ENCODE measurements around the gene CALHM1. TPM values are rescaled to one million over a fixed set of nuclear protein-coding genes. Genes with fewer than 3 reads are reported as not detected.

Gene CALHM1
- total and polyA plus RNA-seq, 2 of the 8 experiments (the other 6 are each of a cell fraction or from before 2014, with no cell fraction given), result 0.29 to 0.34 TPM

DNA sequence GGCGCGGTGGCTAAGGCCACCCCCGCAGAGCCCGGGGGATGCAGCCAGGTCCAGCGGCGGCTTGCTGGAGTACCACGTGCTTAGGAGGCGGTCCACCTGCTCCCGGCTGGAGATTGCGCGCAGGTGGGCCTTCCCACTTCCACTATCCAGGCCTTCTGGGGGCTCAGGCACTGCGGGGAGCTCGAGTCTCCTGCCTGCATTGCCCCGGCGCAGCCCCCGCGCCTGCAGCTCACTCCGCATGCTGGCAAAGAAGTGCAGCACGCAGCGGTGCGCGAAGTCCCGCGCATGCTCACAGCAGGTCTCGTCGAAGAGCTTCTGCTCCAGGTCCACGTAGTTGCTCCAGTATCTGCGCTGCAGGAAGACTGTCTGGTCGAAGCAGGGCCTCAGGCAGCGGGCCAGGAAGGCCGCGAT, 14.6 kb upstream of the CALHM1 start:
- H3K9me3 ChIP-seq (ENCODE audit: insufficient read depth in 2 of 2, low read depth in 1 of 2, low read length in 1 of 2), result no peaks in the 10 kb centered on the region
- H4K20me1 ChIP-seq (replicated peaks in 1 of 2; ENCODE audit: control insufficient read depth in 1 of 2, insufficient read depth in 2 of 2, low read length in 2 of 2), result no peaks in the 10 kb centered on the region
- H3K56ac ChIP-seq (replicated peaks; ENCODE audit: insufficient read length, low read depth, low read length), result no peak overlapping the region
- POLR2A ChIA-PET (ENCODE audit: partially characterized antibody), result interaction anchor here (1.6 to 1.8 kb wide), 2 partner anchors 18 to 21 kb away, joined by 3 to 4 read pairs; partner anchors contain the start of gene CALHM2
- peak overlapping the region; percentile 9; the same call in 1 of the 2 replicates for H4K8ac ChIP-seq (ENCODE audit: extremely low read depth, insufficient read depth, low read length)
- H3K36me3 ChIP-seq (ENCODE audit: control insufficient read depth in 2 of 4, insufficient read depth in 4 of 4, low read length in 3 of 4), result no peaks in the 10 kb centered on the region
- no peak overlapping the region for H3K18ac ChIP-seq (ENCODE audit: extremely low read depth, low read length)
- no peak overlapping the region for H2BK120ac ChIP-seq (replicated peaks; ENCODE audit: low read depth, low read length)
- no peak overlapping the region for H2BK5ac ChIP-seq (ENCODE audit: low read depth, low read length)
- no peak overlapping the region for H3K14ac ChIP-seq (ENCODE audit: insufficient read length)
- no peak overlapping the region for H2AFZ ChIP-seq (ENCODE audit: low read length)
- H3K79me1 ChIP-seq (ENCODE audit: low read depth, low read length), result no peaks in the 10 kb centered on the region
- H3K23me2 ChIP-seq (ENCODE audit: low read depth, low read length), result peaks cover 4% of the 10 kb centered on the region; the same call in 1 of the 2 replicates
- H3K4me3 ChIP-seq (ENCODE audit: extremely low read depth in 1 of 4, insufficient read depth in 2 of 4, low read depth in 3 of 4, low read length in 4 of 4), result no peak overlapping the region
- 96% methylated on average over 32 of the region's 32 CpGs; no CpG with 5 or more reads in 1 of the 2 experiments for WGBS, 2 experiments (ENCODE audit: extremely low coverage in 1 of 2, insufficient coverage in 1 of 2, insufficient read length in 1 of 2, insufficient replicate concordance in 2 of 2, low coverage in 1 of 2, low lambda C conversion rate in 2 of 2, missing lambda C conversion rate in 1 of 2)
- no peaks in the 10 kb centered on the region; a peak in 2 of 7 replicates for H3K27me3 ChIP-seq (replicated peaks in 1 of 4; ENCODE audit: control insufficient read depth in 3 of 4, extremely low read depth in 1 of 4, insufficient read depth in 3 of 4, low read length in 3 of 4)
- peak overlapping the region; percentile 44 for H4K91ac ChIP-seq (replicated peaks; ENCODE audit: insufficient read length, low read length)
- H3K9ac ChIP-seq (replicated peaks in 1 of 4; ENCODE audit: extremely low read depth in 1 of 4, low read depth in 3 of 4, low read length in 3 of 4), result no peak overlapping the region
- H2BK12ac ChIP-seq (ENCODE audit: low read depth, low read length), result no peak overlapping the region
- H2BK15ac ChIP-seq (ENCODE audit: low read length), result 0 out of 2 replicates have a peak overlapping the region, but pooled peaks have one; percentile 29
- no peak overlapping the region for H4K5ac ChIP-seq (ENCODE audit: insufficient read length, low read depth, low read length)
- no peak overlapping the region for H3K23ac ChIP-seq (ENCODE audit: insufficient read length)
- CTCF ChIA-PET (ENCODE audit: partially characterized antibody), result interaction anchor here (0.5 to 9.0 kb wide), 5 partner anchors 12 to 358 kb away, joined by 4 to 71 read pairs (median 6); no protein-coding TSS in a partner anchor
- H3K4me2 ChIP-seq (ENCODE audit: insufficient read depth in 1 of 2, low read depth in 2 of 2, low read length in 2 of 2), result no peak overlapping the region
- TF ChIP-seq POLR2AphosphoS5 (IDR thresholded peaks at IDR 0.05; ENCODE audit: low read depth, low read length) (no peak), ZNF274 (IDR thresholded peaks at IDR 0.05; ENCODE audit: borderline replicate concordance, extremely low read depth, low read length) (no peak), NRF1 (IDR thresholded peaks at IDR 0.05; ENCODE audit: low read depth, low read length) (no peak), SP4 (IDR thresholded peaks at IDR 0.05; ENCODE audit: low read length) (no peak), CBX5 (IDR thresholded peaks at IDR 0.05; ENCODE audit: low read depth, low read length) (no peak), GABPA (IDR thresholded peaks at IDR 0.05; ENCODE audit: borderline replicate concordance, insufficient read depth, low read length) (no peak), HDAC6 (IDR thresholded peaks at IDR 0.05; ENCODE audit: low read depth, low read length) (no peak), TBP (IDR thresholded peaks at IDR 0.05; ENCODE audit: low read depth, low read length) (no peak), TAF1 (IDR thresholded peaks at IDR 0.05; ENCODE audit: low read depth, low read length) (no peak), SP2 (IDR thresholded peaks at IDR 0.05; ENCODE audit: low read length) (no peak), CBX8 (IDR thresholded peaks at IDR 0.05; ENCODE audit: borderline replicate concordance, low read depth, low read length) (no peak), CHD2 (IDR thresholded peaks at IDR 0.05; ENCODE audit: low read length) (no peak), CREB1 (IDR thresholded peaks at IDR 0.05) (no peak), BACH1 (IDR thresholded peaks at IDR 0.05; ENCODE audit: low read length) (no peak)
- H3K27ac ChIP-seq (ENCODE audit: low read depth, low read length), result no peak overlapping the region
- FAIRE-seq (no peak), DNase-seq (ENCODE audit: low read depth in 1 of 2, low spot score in 2 of 2) (no peak)
- no peaks in the 10 kb centered on the region for H3K79me2 ChIP-seq (ENCODE audit: control insufficient read depth in 1 of 2, insufficient read depth in 2 of 2, low read length in 2 of 2)
- H3K4me1 ChIP-seq (replicated peaks in 1 of 4; ENCODE audit: control insufficient read depth in 3 of 4, insufficient read depth in 4 of 4, low read length in 3 of 4), result peaks cover 0 to 16% (median 11%) of the 10 kb centered on the region in 4 experiments; a peak in 6 of 7 replicates
- H3K4ac ChIP-seq (replicated peaks; ENCODE audit: insufficient read length, low read depth, low read length), result no peak overlapping the region
- no peak overlapping the region for H2AK5ac ChIP-seq (ENCODE audit: low read depth, low read length)
- no peak overlapping the region for H2BK20ac ChIP-seq (ENCODE audit: low read length)

Measured in H1 (cell line).